ENCODE results near the gene INSYN2A.
A peak's percentile ranks its signal among the peaks of the same experiment; 100 is the strongest.

Gene INSYN2A

GRCh38 chr10:127196282-127197153, at the start of gene INSYN2A:
Gene INSYN2A, minus strand, starts transcription at chr10:127196591. Its CDS starts 20,196 bp downstream, at chr10:127176395.
- peak; percentile 43 for DNase-seq

- no peak for DNase-seq
Measured at GRCh38 chr10:127245456-127245855, 49.1 kb upstream of the INSYN2A start.

GRCh38 chr10:127243490-127244272, 47.3 kb upstream of the INSYN2A start:
- DNase-seq = peak; percentile 30

- DNase-seq = no peak
Measured at GRCh38 chr10:127242914-127243313, 46.5 kb upstream of the INSYN2A start.

- no peak for DNase-seq
Measured at GRCh38 chr10:127236266-127236665, 39.9 kb upstream of the INSYN2A start.

GRCh38 chr10:127234306-127234800, 38.0 kb upstream of the INSYN2A start:
- no peak for DNase-seq

GRCh38 chr10:127228195-127228787, 31.9 kb upstream of the INSYN2A start:
- DNase-seq = no peak

GRCh38 chr10:127227663-127228062, 31.3 kb upstream of the INSYN2A start:
- DNase-seq = no peak

- DNase-seq = no peak
Measured at GRCh38 chr10:127227027-127227426, 30.6 kb upstream of the INSYN2A start.

GRCh38 chr10:127221281-127221680, 24.9 kb upstream of the INSYN2A start:
- DNase-seq = no peak

- no peak for DNase-seq
Measured at GRCh38 chr10:127218658-127219057, 22.3 kb upstream of the INSYN2A start.

GRCh38 chr10:127216786-127217185, 20.4 kb upstream of the INSYN2A start:
- peak; percentile 18 for DNase-seq

GRCh38 chr10:127216274-127216673, 19.9 kb upstream of the INSYN2A start:
- no peak for DNase-seq

GRCh38 chr10:127215866-127216265, 19.5 kb upstream of the INSYN2A start:
- no peak for DNase-seq

GRCh38 chr10:127210936-127211466, 14.6 kb upstream of the INSYN2A start:
- no peak for DNase-seq

GRCh38 chr10:127207081-127207480, 10.7 kb upstream of the INSYN2A start:
- no peak for DNase-seq

GRCh38 chr10:127203067-127203466, 6.7 kb upstream of the INSYN2A start:
- no peak for DNase-seq

- DNase-seq = no peak
Measured at GRCh38 chr10:127200646-127201045, 4.3 kb upstream of the INSYN2A start.

- DNase-seq = no peak
Measured at GRCh38 chr10:127198721-127199120, 2.3 kb upstream of the INSYN2A start.

- no peak for DNase-seq
Measured at GRCh38 chr10:127198307-127198706, 1.9 kb upstream of the INSYN2A start.

GRCh38 chr10:127197154-127197432, 702 bp upstream of the INSYN2A start:
- no peak for DNase-seq

GRCh38 chr10:127195571-127196281, 665 bp downstream of the INSYN2A start:
- peak; percentile 2 for DNase-seq

All from HCEC 1CT (cell line).